ENCODE results near the gene CCDC71L.

Gene CCDC71L

GRCh38 chr7:106620676-106621075 is 40.3 kb downstream of the CCDC71L start:
- no peak for TF ChIP-seq CTCF (IDR thresholded peaks at IDR 0.05; ENCODE audit: extremely low read depth, missing control alignments)
- DNase-seq (ENCODE audit: low spot score): no peak

- TF ChIP-seq CTCF (IDR thresholded peaks at IDR 0.05; ENCODE audit: extremely low read depth, missing control alignments): no peak
- DNase-seq (ENCODE audit: low spot score): no peak
Observed at GRCh38 chr7:106620034-106620433, 40.9 kb downstream of the CCDC71L start.

GRCh38 chr7:106619213-106619612 is 41.7 kb downstream of the CCDC71L start:
- TF ChIP-seq CTCF (IDR thresholded peaks at IDR 0.05; ENCODE audit: extremely low read depth, missing control alignments): no peak
- no peak for DNase-seq (ENCODE audit: low spot score)

- DNase-seq (ENCODE audit: low spot score): no peak
- no peak for TF ChIP-seq CTCF (IDR thresholded peaks at IDR 0.05; ENCODE audit: extremely low read depth, missing control alignments)
Observed at GRCh38 chr7:106618480-106618879, 42.5 kb downstream of the CCDC71L start.

- TF ChIP-seq CTCF (IDR thresholded peaks at IDR 0.05; ENCODE audit: extremely low read depth, missing control alignments): no peak
- DNase-seq (ENCODE audit: low spot score): no peak
Observed at GRCh38 chr7:106617860-106618259, 43.1 kb downstream of the CCDC71L start.

GRCh38 chr7:106616708-106617051 is 44.3 kb downstream of the CCDC71L start:
- no peak for TF ChIP-seq CTCF (IDR thresholded peaks at IDR 0.05; ENCODE audit: extremely low read depth, missing control alignments)
- no peak for DNase-seq (ENCODE audit: low spot score)

GRCh38 chr7:106615808-106616707 is 44.9 kb downstream of the CCDC71L start:
- TF ChIP-seq CTCF (IDR thresholded peaks at IDR 0.05; ENCODE audit: extremely low read depth, missing control alignments): no peak
- no peak for DNase-seq (ENCODE audit: low spot score)

All from GM20000 (cell line).